HEK293 (cell line): ENCODE results near the gene CACNA1S.

ENCODE experiments used
- CTCF ChIA-PET: fragments of 350-600 bp; formaldehyde crosslinking; extraction: SDS; loops from one replicate; lab custom pipeline; 2021; ENCODE audit warnings: antibody characterized with exemption; lab: Yijun Ruan, JAX
- POLR2A ChIA-PET: fragments of 300-600 bp; formaldehyde crosslinking; extraction: SDS; loops from one replicate; lab custom pipeline; 2020; ENCODE audit warnings: antibody characterized with exemption, inconsistent platforms; lab: Yijun Ruan, JAX
- H3K27ac ChIP-seq: fragments of 200-500 bp; sonication (Bioruptor generic); 2 replicates; pipeline ENCODE4 v1.5.1; 2014; ENCODE audit warnings: low read depth, low read length, control low read depth, inconsistent platforms; ENCODE audit errors: extremely low read depth
- H3K36me3 ChIP-seq, 2 experiments: fragments of 200-500 bp in 1 of 2; sonication (Bioruptor generic) in 1 of 2; 1 replicate in 1 of 2; 2 replicates in 1 of 2; pipeline ENCODE4 v1.5.1; 2014 to 2017; ENCODE audit warnings: inconsistent platforms in 2 of 2, low read length in 2 of 2; ENCODE audit not compliant: control insufficient read depth in 2 of 2, insufficient read depth in 1 of 2
- H3K4me1 ChIP-seq: fragments of 200-500 bp; sonication (Bioruptor generic); 2 replicates; pipeline ENCODE4 v1.5.1; 2014; ENCODE audit warnings: mild to moderate bottlenecking, low read length, inconsistent platforms; ENCODE audit not compliant: control insufficient read depth, insufficient read depth
- H3K4me3 ChIP-seq: 2 replicates; pipeline ENCODE4 v1.5.1; 2011; ENCODE audit warnings: low read depth, mild to moderate bottlenecking, control low read depth, low read length, moderate library complexity
- H3K9me3 ChIP-seq: fragments of 200-500 bp; sonication (Bioruptor generic); 2 replicates; pipeline ENCODE4 v1.5.1; 2014; ENCODE audit warnings: low read depth, low read length, inconsistent platforms; ENCODE audit not compliant: control insufficient read depth, insufficient read depth
- GLI2 ChIP-seq: fragments of 450-650 bp; formaldehyde crosslinking; IDR thresholded peaks from 2 replicates; pipeline ENCODE4; 2017; ENCODE audit warnings: missing biosample characterization, missing genetic modification characterization, low read depth, borderline replicate concordance
- KLF9 ChIP-seq: fragments of 450-650 bp; formaldehyde crosslinking; IDR thresholded peaks from 2 replicates; pipeline ENCODE4 v1.5.1; 2016; ENCODE audit warnings: missing biosample characterization, missing genetic modification characterization, low read depth
- MYNN ChIP-seq: fragments of 450-650 bp; formaldehyde crosslinking; IDR thresholded peaks from 2 replicates; pipeline ENCODE4 v1.5.1; 2016; ENCODE audit warnings: missing biosample characterization, missing genetic modification characterization, borderline replicate concordance
- PRDM10 ChIP-seq: fragments of 450-650 bp; formaldehyde crosslinking; IDR thresholded peaks from 2 replicates; pipeline ENCODE4 v1.5.1; 2016; ENCODE audit warnings: missing biosample characterization, missing genetic modification characterization
- PRDM4 ChIP-seq: fragments of 450-650 bp; formaldehyde crosslinking; IDR thresholded peaks from 2 replicates; pipeline ENCODE4 v1.5.1; 2017; ENCODE audit warnings: missing biosample characterization, missing genetic modification characterization
- ZFP3 ChIP-seq: fragments of 450-650 bp; formaldehyde crosslinking; IDR thresholded peaks from 2 replicates; pipeline ENCODE4 v1.5.1; 2016; ENCODE audit warnings: low read depth, missing biosample characterization, missing genetic modification characterization
- ZFP37 ChIP-seq: fragments of 450-650 bp; formaldehyde crosslinking; IDR thresholded peaks from 2 replicates; pipeline ENCODE4 v1.5.1; 2016; ENCODE audit warnings: missing biosample characterization, missing genetic modification characterization
- ZFP41 ChIP-seq: fragments of 450-650 bp; formaldehyde crosslinking; IDR thresholded peaks from 2 replicates; pipeline ENCODE4 v1.5.1; 2016; ENCODE audit warnings: missing biosample characterization, missing genetic modification characterization, borderline replicate concordance
- ZNF248 ChIP-seq: fragments of 450-650 bp; formaldehyde crosslinking; IDR thresholded peaks from 2 replicates; pipeline ENCODE4 v1.5.1; 2017; ENCODE audit warnings: missing biosample characterization, missing genetic modification characterization
- ZNF274 ChIP-seq, 2 experiments: fragments of 200-500 bp in 1 of 2; fragments of 450-650 bp in 1 of 2; sonication (Bioruptor generic) in 1 of 2; formaldehyde crosslinking in 1 of 2; IDR thresholded peaks; 2 replicates each; pipeline versions ENCODE4 v1.5.1 to v1.6.1; 2014 to 2016; ENCODE audit warnings: borderline replicate concordance in 1 of 2, inconsistent platforms in 1 of 2, low read length in 1 of 2, missing biosample characterization in 1 of 2, missing genetic modification characterization in 1 of 2
- ZNF292 ChIP-seq: fragments of 450-650 bp; formaldehyde crosslinking; IDR thresholded peaks from 2 replicates; pipeline ENCODE4 v1.5.1; 2016; ENCODE audit warnings: low read depth, missing biosample characterization, missing genetic modification characterization, borderline replicate concordance
- ZNF302 ChIP-seq: fragments of 450-650 bp; formaldehyde crosslinking; IDR thresholded peaks from 2 replicates; pipeline ENCODE4 v1.5.1; 2016; ENCODE audit warnings: missing biosample characterization, missing genetic modification characterization, low read depth
- ZNF335 ChIP-seq: fragments of 450-650 bp; formaldehyde crosslinking; conservative IDR thresholded peaks from 2 replicates; pipeline ENCODE4 v1.5.1; 2016; ENCODE audit warnings: missing biosample characterization, missing genetic modification characterization
- ZNF366 ChIP-seq: fragments of 450-650 bp; formaldehyde crosslinking; conservative IDR thresholded peaks from 2 replicates; pipeline ENCODE4 v1.5.1; 2016; ENCODE audit warnings: missing biosample characterization, missing genetic modification characterization
- ZNF404 ChIP-seq: fragments of 450-650 bp; formaldehyde crosslinking; IDR thresholded peaks from 2 replicates; pipeline ENCODE4 v1.5.1; 2017; ENCODE audit warnings: missing biosample characterization, missing genetic modification characterization
- ZNF423 ChIP-seq: fragments of 450-650 bp; formaldehyde crosslinking; IDR thresholded peaks from 2 replicates; pipeline ENCODE4 v1.5.1; 2016; ENCODE audit warnings: missing biosample characterization, missing genetic modification characterization
- ZNF426 ChIP-seq: fragments of 450-650 bp; formaldehyde crosslinking; IDR thresholded peaks from 2 replicates; pipeline ENCODE4 v1.5.1; 2017; ENCODE audit warnings: missing biosample characterization, missing genetic modification characterization, mild to moderate bottlenecking, inconsistent platforms, moderate library complexity
- ZNF610 ChIP-seq: fragments of 450-650 bp; formaldehyde crosslinking; IDR thresholded peaks from 2 replicates; pipeline ENCODE4 v1.5.1; 2016; ENCODE audit warnings: missing biosample characterization, missing genetic modification characterization, borderline replicate concordance
- ZNF677 ChIP-seq: fragments of 450-650 bp; IDR thresholded peaks from 2 replicates; pipeline ENCODE4 v1.5.0; 2018; ENCODE audit warnings: missing biosample characterization, mild to moderate bottlenecking, missing genetic modification characterization, moderate library complexity
- ZNF843 ChIP-seq: fragments of 450-650 bp; formaldehyde crosslinking; IDR thresholded peaks from 2 replicates; pipeline ENCODE4 v1.5.1; 2016; ENCODE audit warnings: missing biosample characterization, missing genetic modification characterization
- TF ChIP-seq, protein P1 (sequence below): fragments of 450-650 bp; formaldehyde crosslinking; IDR thresholded peaks from 2 replicates; pipeline ENCODE4 v1.5.1; 2016; ENCODE audit warnings: missing biosample characterization, missing genetic modification characterization
- TF ChIP-seq, protein P2 (sequence below): IDR thresholded peaks from 2 replicates; pipeline ENCODE4 v1.6.1; 2011; ENCODE audit warnings: mild to moderate bottlenecking, low read depth, low read length, borderline replicate concordance

CACNA1S gene

DNA sequence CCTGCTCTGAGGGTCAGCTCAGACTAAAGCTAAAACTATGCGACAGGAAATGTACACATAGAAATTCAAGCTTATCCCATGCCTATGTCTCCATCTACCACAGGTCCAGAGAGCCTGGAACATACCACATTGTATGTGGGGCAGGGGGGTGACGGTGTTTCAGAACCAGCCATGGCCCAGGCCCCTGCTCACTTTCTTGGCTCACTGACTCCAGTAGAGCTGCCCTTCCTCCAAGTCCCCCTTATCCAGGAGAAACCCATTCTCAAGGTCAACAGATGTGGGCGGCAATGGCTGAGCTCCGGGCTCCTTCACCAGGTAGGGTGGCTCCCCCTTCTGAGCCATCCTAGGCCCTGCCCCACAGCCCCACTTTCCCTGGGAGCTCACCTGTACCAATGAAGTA, 21.0 kb downstream of the CACNA1S start:
- POLR2A ChIA-PET, result interaction anchor here (0.5 kb wide), 1 partner anchor 726 kb away, joined by 3 read pairs; no protein-coding TSS in a partner anchor
- TF ChIP-seq KLF9 (tag by site-specific recombination) (no peak), ZNF423 (tag by site-specific recombination) (no peak), PRDM10 (tag by site-specific recombination) (peak; percentile 76)
- Histone ChIP-seq H3K27ac (no peak overlapping the region), H3K36me3 (no peaks in the 10 kb centered on the region), H3K9me3 (no peaks in the 10 kb centered on the region), H3K4me1 (no peaks in the 10 kb centered on the region), H3K4me3 (no peak overlapping the region)
- CTCF ChIA-PET, result interaction anchor here (0.6 to 1.6 kb wide), 4 partner anchors 8 to 74 kb away, joined by 3 to 4 read pairs (median 3); no protein-coding TSS in a partner anchor

GRCh38 chr1:201090541-201090940, 21.7 kb downstream of the CACNA1S start:
- CTCF ChIA-PET, result interaction anchor here (0.6 to 1.6 kb wide), 3 partner anchors 19 to 74 kb away, joined by 3 to 4 read pairs (median 3); no protein-coding TSS in a partner anchor

GRCh38 chr1:201089596-201089995, 22.6 kb downstream of the CACNA1S start:
- no peaks in the 10 kb centered on the region for H3K4me1 ChIP-seq
- ChIA-PET POLR2A (no interaction called here), CTCF (interaction anchor here (0.6 to 1.6 kb wide), 4 partner anchors 11 to 140 kb away, joined by 3 to 5 read pairs (median 4); no protein-coding TSS in a partner anchor)
- no peak overlapping the region for H3K27ac ChIP-seq
- no peak overlapping the region for H3K4me3 ChIP-seq
- H3K9me3 ChIP-seq, result no peaks in the 10 kb centered on the region
- no peaks in the 10 kb centered on the region for H3K36me3 ChIP-seq
- TF ChIP-seq ZNF404 (tag by site-specific recombination) (no peak), ZNF292 (tag by site-specific recombination) (no peak), ZNF610 (tag by site-specific recombination) (no peak), ZNF335 (no peak), ZFP41 (tag by site-specific recombination) (no peak), ZNF302 (no peak), ZNF423 (tag by site-specific recombination) (no peak), ZNF366 (tag by site-specific recombination) (no peak), PRDM4 (tag by site-specific recombination) (no peak), GLI2 (tag by site-specific recombination) (no peak)
- TF ChIP-seq, protein P1, sequence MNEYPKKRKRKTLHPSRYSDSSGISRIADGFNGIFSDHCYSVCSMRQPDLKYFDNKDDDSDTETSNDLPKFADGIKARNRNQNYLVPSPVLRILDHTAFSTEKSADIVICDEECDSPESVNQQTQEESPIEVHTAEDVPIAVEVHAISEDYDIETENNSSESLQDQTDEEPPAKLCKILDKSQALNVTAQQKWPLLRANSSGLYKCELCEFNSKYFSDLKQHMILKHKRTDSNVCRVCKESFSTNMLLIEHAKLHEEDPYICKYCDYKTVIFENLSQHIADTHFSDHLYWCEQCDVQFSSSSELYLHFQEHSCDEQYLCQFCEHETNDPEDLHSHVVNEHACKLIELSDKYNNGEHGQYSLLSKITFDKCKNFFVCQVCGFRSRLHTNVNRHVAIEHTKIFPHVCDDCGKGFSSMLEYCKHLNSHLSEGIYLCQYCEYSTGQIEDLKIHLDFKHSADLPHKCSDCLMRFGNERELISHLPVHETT (tag by site-specific recombination), result no peak

More at GRCh38 chr1:201090541-201090940, 21.7 kb downstream of the CACNA1S start:
- Histone ChIP-seq H3K4me1 (no peaks in the 10 kb centered on the region), H3K9me3 (no peaks in the 10 kb centered on the region), H3K27ac (no peak overlapping the region), H3K36me3 (no peaks in the 10 kb centered on the region)
- POLR2A ChIA-PET, result no interaction called here
- TF ChIP-seq MYNN, result no peak
- TF ChIP-seq ZFP3 (tag by site-specific recombination), result no peak
- no peak for TF ChIP-seq ZNF248 (tag by site-specific recombination)
- TF ChIP-seq ZNF843 (tag by site-specific recombination), result no peak
- TF ChIP-seq ZFP37, result no peak
- TF ChIP-seq ZNF426 (tag by site-specific recombination), result no peak
- TF ChIP-seq, protein P2, sequence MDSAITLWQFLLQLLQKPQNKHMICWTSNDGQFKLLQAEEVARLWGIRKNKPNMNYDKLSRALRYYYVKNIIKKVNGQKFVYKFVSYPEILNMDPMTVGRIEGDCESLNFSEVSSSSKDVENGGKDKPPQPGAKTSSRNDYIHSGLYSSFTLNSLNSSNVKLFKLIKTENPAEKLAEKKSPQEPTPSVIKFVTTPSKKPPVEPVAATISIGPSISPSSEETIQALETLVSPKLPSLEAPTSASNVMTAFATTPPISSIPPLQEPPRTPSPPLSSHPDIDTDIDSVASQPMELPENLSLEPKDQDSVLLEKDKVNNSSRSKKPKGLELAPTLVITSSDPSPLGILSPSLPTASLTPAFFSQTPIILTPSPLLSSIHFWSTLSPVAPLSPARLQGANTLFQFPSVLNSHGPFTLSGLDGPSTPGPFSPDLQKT, result no peak
- TF ChIP-seq ZNF274 (IDR thresholded peaks at IDR 0.05; ENCODE audit: low read length), result no peak
- no peak for TF ChIP-seq ZNF274 (tag by site-specific recombination; IDR thresholded peaks at IDR 0.05; ENCODE audit: borderline replicate concordance)
- TF ChIP-seq ZNF677 (tag by site-specific recombination), result no peak
- TF ChIP-seq, all 188 proteins: peak for 0
- H3K4me3 ChIP-seq, result no peak overlapping the region
